ENCODE results near the gene ASAP2.

The ASAP2 gene

DNA sequence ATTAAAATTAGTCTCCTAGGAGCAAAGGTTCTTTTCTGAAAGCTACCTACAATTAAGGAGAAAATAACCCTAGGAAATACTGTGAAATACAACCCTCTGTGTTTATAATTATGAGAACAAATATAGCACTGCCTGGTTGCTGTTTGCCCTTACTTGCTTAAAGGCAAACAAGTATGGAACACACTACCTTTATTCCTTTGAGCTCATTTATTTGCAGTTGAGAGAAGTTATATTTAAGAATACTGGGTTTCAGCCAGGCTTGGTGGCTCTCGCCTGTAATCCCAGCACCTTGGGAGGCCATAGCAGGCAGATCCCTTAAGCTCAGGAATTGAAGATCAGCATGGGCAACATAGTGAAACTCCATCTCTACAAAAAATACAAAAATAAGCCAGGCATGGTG lies 244.6 kb downstream of the ASAP2 start:
- Mint-ChIP-seq H3K4me3 (no peak overlapping the region), H3K36me3 (peaks cover 33 to 43% of the 10 kb centered on the region in 2 donors), H3K27ac (no peak overlapping the region), H3K9me3 (no peaks in the 10 kb centered on the region), H3K27me3 (no peaks in the 10 kb centered on the region), H3K4me1 (no peaks in the 10 kb centered on the region)
- no peak for DNase-seq
- no peak for ATAC-seq (replicated peaks)

Measured in stimulated activated naive B cell treated with anti-CD40 and anti-IgM and Interleukin-4, amounts not matched to agents 10 μg/mL and 1 μg/mL and 100 μg/mL, for 72 hours (primary cell).